ENCODE measurements around the gene SPATA24. TPM values are rescaled to one million over a fixed set of nuclear protein-coding genes. Genes with fewer than 3 reads are reported as not detected.

Gene SPATA24
- total RNA-seq, 4 donors from 2014 or later: 1.3 to 2.2 (median 1.4) TPM; not detected in 1

DNA sequence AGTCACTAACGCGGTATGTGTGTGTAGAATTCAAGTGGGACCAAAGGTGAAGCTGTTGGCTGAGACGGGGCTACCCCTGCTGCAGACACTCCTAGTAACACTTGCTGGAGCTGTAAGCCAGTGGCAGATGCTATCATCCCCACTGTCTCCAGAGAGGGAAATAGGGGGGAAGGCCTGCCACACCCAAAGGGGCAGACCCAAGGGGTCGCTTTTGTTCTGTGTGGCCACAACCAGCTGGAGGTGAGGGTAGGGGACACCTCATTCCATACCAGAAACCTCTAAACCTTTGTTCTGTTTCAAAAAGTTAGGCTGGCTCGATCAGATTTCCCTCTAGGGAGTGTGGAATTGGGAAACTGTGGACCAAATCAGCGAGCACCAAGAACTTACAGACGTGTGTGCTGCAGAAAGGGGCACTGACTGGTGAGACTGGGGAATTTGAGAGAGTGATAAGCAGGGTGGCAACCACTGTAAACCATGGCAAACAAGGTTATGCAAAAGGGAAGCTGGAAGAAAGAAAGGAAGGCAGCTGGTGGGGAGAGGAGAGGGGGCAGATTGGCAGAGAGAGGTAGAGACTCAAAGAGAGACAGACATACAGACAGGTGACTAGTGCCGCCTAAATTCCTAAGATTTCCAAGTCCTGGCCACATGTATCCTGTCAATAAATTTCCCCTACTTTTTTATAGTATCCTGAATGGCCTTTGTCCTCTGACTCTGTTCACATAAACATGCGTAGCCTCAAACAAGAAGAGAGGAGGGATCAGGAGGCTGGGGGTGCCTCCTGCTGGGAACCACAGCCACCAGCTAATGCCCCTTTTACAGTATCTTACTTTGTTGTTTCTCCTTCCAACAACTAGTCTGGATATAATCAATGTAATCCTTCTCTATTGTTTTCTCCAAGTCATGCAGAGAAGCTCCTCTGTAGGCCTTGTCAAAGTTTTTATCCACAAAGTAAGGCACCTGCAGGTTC, 15.6 kb upstream of the SPATA24 start:
- Histone ChIP-seq H3K27ac (no peak overlapping the region), H3K9me3 (no peaks in the 10 kb centered on the region), H3K36me3 (peaks cover 21% of the 10 kb centered on the region), H3K27me3 (no peaks in the 10 kb centered on the region), H3K4me3 (no peak overlapping the region), H3K4me1 (peaks cover 27% of the 10 kb centered on the region)
- no peak for DNase-seq (ENCODE audit: low spot score in 2 of 2)
- 82% methylated on average over 9 of the region's 9 CpGs for WGBS
- TF ChIP-seq EP300 (IDR thresholded peaks at IDR 0.05) (no peak), POLR2AphosphoS5 (IDR thresholded peaks at IDR 0.05) (no peak), POLR2A (IDR thresholded peaks at IDR 0.05) (no peak)
- TF ChIP-seq, protein P1, sequence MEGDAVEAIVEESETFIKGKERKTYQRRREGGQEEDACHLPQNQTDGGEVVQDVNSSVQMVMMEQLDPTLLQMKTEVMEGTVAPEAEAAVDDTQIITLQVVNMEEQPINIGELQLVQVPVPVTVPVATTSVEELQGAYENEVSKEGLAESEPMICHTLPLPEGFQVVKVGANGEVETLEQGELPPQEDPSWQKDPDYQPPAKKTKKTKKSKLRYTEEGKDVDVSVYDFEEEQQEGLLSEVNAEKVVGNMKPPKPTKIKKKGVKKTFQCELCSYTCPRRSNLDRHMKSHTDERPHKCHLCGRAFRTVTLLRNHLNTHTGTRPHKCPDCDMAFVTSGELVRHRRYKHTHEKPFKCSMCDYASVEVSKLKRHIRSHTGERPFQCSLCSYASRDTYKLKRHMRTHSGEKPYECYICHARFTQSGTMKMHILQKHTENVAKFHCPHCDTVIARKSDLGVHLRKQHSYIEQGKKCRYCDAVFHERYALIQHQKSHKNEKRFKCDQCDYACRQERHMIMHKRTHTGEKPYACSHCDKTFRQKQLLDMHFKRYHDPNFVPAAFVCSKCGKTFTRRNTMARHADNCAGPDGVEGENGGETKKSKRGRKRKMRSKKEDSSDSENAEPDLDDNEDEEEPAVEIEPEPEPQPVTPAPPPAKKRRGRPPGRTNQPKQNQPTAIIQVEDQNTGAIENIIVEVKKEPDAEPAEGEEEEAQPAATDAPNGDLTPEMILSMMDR (IDR thresholded peaks at IDR 0.05): no peak

DNA sequence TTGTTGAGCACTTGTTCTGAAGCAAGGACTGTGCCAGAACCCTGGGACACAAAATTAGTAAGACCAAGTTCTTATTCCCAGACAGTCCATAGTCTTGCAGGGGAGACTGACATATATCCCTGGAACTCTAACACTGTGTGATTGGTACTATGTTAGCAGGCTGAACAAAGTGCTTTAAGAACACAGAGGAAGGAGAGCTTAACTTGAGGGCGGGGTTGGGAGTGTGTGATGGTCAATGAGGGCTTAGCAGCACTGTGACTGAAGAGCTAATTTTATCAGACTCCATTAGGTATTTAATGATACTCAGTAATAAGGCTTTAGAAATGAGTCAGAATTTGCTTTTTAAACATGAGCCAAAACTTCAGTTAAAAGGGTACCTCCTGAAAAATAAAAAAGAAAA, 14.9 kb upstream of the SPATA24 start:
- Histone ChIP-seq H3K27ac (no peak overlapping the region), H3K36me3 (peaks cover 16% of the 10 kb centered on the region), H3K4me3 (no peak overlapping the region), H3K4me1 (peaks cover 30% of the 10 kb centered on the region), H3K9me3 (no peaks in the 10 kb centered on the region), H3K27me3 (no peaks in the 10 kb centered on the region)
- TF ChIP-seq EP300 (IDR thresholded peaks at IDR 0.05): no peak
- no peak for TF ChIP-seq POLR2A (IDR thresholded peaks at IDR 0.05)
- TF ChIP-seq, protein P1 (IDR thresholded peaks at IDR 0.05): no peak
- no peak for TF ChIP-seq POLR2AphosphoS5 (IDR thresholded peaks at IDR 0.05)
- 92% methylated on average over 1 of the region's 1 CpG for WGBS
- DNase-seq (ENCODE audit: low spot score in 2 of 2): no peak

DNA sequence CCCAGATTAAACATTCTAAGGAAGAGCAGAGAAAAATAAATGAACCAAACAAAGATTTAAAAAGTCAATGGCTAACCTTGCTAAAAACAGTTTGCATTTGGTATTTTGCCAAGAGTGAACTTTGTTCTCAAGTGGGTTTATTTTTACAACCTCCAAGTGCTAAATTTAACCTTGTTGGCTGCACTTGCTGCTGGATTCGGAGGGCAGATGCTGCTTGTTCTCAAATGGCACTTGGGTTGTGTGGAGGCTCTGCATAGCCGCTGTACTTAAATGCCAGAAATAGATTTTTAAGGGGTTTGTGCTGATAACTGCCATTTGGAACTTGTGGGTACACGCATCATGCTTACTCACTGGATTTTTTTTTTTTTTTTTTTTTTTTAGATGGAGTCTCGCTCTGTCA, 13.3 kb upstream of the SPATA24 start:
- Histone ChIP-seq H3K4me3 (no peak overlapping the region), H3K36me3 (peaks cover 10% of the 10 kb centered on the region), H3K27me3 (no peaks in the 10 kb centered on the region), H3K9me3 (no peaks in the 10 kb centered on the region), H3K4me1 (peaks cover 30% of the 10 kb centered on the region), H3K27ac (no peak overlapping the region)
- 44% methylated on average over 4 of the region's 4 CpGs for WGBS
- DNase-seq (ENCODE audit: low spot score in 2 of 2): no peak
- no peak for TF ChIP-seq POLR2A (IDR thresholded peaks at IDR 0.05)

DNA sequence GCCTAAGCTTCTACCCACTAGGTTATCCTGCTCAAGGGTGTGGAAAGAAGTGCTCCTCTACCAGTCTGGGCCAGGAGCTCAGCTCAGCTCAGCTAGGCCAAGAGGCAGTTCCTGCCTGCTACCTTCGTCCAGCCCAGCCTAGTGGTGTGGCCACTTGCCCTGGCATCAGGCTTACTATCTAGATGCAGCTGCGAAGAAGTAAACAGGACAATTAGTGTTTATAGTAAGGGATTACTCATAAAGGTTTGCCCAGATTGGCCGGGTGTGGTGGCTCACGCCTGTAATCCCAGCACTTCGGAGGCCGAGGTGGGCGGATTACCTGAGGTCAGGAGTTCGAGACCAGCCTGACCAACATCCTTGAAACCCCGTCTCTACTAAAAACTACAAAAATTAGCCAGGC, 12.8 kb upstream of the SPATA24 start:
- no peak for TF ChIP-seq EP300 (IDR thresholded peaks at IDR 0.05)
- TF ChIP-seq, protein P1 (IDR thresholded peaks at IDR 0.05): no peak
- TF ChIP-seq POLR2A (IDR thresholded peaks at IDR 0.05): no peak
- TF ChIP-seq POLR2AphosphoS5 (IDR thresholded peaks at IDR 0.05): no peak
- Histone ChIP-seq H3K27me3 (no peaks in the 10 kb centered on the region), H3K36me3 (peaks cover 10% of the 10 kb centered on the region), H3K4me1 (peaks cover 30% of the 10 kb centered on the region), H3K4me3 (no peak overlapping the region), H3K9me3 (no peaks in the 10 kb centered on the region), H3K27ac (no peak overlapping the region)
- no peak for DNase-seq (ENCODE audit: low spot score in 2 of 2)
- 67% methylated on average over 8 of the region's 9 CpGs for WGBS

DNA sequence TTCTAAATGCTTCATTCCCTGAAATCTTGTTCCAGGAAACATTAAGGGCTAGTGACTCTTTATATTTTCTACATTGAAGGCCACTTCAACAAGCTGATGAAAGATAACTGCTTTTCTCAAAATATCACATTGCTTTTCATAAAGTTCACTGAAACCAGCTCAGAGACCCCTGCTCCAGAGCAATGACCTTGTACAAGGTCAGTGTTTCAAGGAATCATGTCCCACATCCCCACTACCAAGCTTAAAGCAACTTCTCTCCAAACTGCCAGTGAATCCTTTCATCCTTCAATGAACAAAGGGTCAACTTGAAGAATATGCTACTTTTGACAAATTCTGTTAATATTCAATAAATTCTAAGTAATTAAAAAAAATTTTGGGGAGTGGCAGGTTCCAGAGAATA, 12.0 kb upstream of the SPATA24 start:
- TF ChIP-seq, protein P1 (IDR thresholded peaks at IDR 0.05): no peak
- TF ChIP-seq POLR2A (IDR thresholded peaks at IDR 0.05) (no peak), EP300 (IDR thresholded peaks at IDR 0.05) (no peak), POLR2AphosphoS5 (IDR thresholded peaks at IDR 0.05) (no peak)
- Histone ChIP-seq H3K27me3 (no peaks in the 10 kb centered on the region), H3K4me3 (no peak overlapping the region), H3K9me3 (no peaks in the 10 kb centered on the region), H3K36me3 (peaks cover 10% of the 10 kb centered on the region), H3K27ac (peak overlapping the region; percentile 62), H3K4me1 (peaks cover 34% of the 10 kb centered on the region)
- no peak for DNase-seq (ENCODE audit: low spot score in 2 of 2)
